Superior temporal gyrus (tissue), 1 donor: ENCODE measurements around the gene UST.
"Not testable (repeated sequence)": the region's sequence is repeated elsewhere in the genome, so short reads cannot be mapped to it uniquely, and the experiment has no call there.

ENCODE experiments used
- DNase-seq: peaks from one replicate; pipeline ENCODE4 v3.0.0-alpha.2; 2016; ENCODE audit errors: extremely low spot score

Gene UST

GRCh38 chr6:148973538-148974208 lies 226.8 kb downstream of the UST start:
- DNase-seq: peak; percentile 64

- DNase-seq: no peak
Measured at GRCh38 chr6:148974351-148974750, 227.5 kb downstream of the UST start.

- DNase-seq: not testable (repeated sequence)
Measured at GRCh38 chr6:148978298-148978697, 231.5 kb downstream of the UST start.

DNA sequence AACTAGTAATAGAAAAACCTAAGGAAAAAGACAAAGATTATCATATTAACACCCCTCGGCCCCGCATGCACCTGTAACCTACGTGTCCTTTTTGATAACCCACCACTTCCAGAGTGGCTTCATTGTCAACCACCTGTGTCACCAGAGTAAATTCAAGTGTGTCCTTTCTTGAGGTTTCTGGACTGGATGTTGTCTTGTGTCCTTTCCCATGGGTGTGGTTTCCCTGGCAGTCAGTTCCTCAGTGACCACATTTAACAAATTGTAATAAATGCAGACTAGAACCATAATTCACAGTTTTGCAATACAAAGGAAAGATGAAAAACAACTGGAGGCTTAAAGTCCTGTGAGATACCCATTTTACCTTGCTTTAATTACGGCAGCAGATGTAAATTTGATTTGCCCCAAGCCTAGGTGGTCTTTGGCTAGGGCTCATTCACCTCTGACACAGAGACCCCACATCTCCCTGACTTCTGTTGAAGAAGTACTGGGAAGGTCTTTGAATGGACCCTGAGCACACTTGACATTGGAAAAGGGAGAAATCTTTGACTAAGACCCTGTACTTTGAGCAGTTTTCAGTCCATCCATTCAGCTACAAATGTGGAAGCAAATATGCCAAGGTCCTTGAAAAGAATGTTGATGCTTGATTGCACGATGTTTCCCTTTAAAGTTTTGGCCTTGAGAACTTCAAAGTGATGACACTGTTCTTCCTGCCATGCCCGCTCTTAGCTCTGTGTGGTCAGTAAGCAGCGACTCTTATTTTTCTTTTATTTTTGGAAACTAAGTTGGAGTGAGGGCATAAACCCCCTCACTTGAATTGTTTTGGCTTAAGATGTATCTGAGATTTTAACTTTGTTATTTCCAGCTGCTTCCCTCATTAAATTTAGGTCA lies 232.4 kb downstream of the UST start:
- no peak for DNase-seq

DNA sequence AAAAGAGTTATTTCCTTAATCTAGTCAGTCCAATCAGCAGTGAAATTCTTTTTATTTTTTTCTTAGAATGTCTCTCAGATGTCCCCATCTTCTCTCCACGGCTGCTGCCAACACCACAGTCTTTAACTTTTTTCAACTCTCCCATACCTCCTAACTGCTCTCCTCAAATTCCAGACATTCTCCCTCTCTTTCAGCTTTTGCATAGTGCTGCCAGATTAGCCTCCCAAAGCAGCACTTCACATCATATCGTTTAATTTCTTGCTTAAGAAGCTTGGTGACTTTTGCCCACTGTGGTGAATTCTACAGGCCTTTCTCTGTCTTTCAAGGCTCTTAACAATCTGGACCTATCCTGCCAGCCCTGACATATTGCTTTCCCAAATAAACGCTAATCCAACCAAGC lies 233.4 kb downstream of the UST start:
- DNase-seq: no peak

- no peak for DNase-seq
Measured at GRCh38 chr6:148981515-148981914, 234.7 kb downstream of the UST start.

GRCh38 chr6:148983101-148983761 lies 236.4 kb downstream of the UST start:
- no peak for DNase-seq

DNA sequence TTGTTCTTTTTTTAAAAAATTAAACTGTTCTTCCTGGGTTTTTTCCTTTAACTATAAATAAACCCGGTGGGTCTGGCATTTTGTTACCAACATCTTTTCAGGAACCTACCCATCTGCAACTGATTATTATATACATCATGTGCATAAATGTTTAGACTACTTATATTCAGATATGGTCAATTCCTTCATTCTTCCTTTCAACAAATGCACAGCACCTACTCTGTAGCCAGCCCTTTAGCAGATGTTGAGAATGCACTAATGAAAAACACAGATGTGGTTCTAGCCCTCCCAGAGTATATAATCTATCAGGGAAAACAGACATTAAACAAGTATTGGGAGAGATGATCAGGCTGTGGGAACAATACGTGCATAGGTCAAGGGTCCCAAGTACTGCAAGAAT lies 237.1 kb downstream of the UST start:
- no peak for DNase-seq

GRCh38 chr6:148984531-148985056 lies 237.8 kb downstream of the UST start:
- DNase-seq: no peak

DNA sequence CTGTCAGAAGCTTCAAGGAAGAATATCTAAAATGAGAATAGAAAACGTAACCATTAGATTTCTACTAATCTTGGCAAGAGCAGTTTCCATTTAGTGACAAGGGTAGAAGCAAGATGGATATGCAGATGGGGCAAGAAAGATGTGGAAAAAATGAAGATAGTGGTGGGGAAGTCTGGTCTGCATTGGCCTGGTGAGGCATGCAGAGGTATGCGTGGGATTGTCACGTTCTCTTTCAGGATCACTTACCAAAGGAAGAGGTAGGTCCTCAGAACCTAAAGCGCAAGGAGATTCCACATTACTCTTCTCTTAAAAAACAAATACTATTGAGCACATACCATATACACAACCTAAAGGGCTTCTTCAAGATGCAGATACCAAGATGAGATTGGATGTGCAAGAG lies 238.7 kb downstream of the UST start:
- DNase-seq: no peak

- no peak for DNase-seq
Measured at GRCh38 chr6:148986608-148987007, 239.8 kb downstream of the UST start.

- DNase-seq: no peak
Measured at GRCh38 chr6:148987982-148988381, 241.2 kb downstream of the UST start.

DNA sequence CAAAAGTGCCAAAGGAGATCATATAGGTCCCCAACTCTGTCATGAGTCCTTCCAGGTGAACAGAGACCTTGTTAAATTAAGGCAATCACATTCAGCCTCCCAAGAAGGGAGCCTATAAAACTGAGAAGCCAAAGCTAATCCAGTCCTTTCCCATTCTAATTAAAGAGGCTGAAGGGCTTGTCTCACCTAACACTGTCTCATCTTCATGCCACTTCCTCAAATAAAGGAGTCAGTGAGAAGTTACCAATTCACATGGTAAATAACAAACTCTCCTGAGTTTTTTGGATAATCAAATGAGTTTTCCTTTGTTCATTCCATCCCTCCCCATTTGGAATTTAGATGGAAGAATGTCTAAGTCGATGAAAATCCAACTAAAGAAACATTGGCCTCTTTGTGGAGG lies 242.8 kb downstream of the UST start:
- DNase-seq: no peak

DNA sequence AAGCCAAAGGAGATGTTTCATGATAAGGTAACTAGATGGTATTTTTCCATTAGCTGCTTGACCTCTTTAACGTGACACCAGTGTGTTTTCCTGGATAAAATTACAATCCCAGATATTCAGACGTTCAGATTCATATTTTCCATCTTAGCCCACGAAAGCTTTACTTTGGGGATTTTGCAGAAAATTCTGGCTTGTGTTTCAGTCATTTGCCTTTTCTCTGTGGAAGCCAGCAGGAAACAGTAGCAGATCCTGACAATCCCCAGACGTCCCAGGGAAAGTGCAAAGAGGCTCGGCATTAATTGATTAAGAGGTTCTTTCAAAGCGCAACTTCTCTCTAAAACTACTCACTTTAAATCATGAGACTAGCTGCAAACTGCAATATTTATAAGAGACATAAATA lies 243.6 kb downstream of the UST start:
- DNase-seq: no peak

GRCh38 chr6:148996815-148997214 lies 250.0 kb downstream of the UST start:
- no peak for DNase-seq

- no peak for DNase-seq
Measured at GRCh38 chr6:148997865-148998264, 251.0 kb downstream of the UST start.

GRCh38 chr6:148998704-148999103 lies 251.9 kb downstream of the UST start:
- DNase-seq: no peak

DNA sequence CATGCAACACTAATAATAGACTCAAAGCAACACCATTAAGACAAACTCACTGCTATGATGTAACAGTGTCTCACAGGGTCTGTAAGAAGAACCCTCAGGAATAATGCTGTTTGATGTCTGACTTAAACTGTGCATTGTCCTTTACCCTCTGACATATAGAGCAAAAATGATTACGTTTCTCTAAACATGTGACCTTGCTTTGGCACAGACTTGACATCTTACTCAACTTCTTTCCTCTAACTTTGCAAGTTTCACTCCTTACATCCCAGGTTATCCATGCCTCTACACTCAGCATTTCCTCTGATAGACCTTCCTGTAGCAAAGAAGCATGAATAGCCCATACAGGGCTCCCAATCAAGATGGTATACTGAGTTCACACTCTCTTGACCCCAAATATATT lies 252.7 kb downstream of the UST start:
- no peak for DNase-seq

DNA sequence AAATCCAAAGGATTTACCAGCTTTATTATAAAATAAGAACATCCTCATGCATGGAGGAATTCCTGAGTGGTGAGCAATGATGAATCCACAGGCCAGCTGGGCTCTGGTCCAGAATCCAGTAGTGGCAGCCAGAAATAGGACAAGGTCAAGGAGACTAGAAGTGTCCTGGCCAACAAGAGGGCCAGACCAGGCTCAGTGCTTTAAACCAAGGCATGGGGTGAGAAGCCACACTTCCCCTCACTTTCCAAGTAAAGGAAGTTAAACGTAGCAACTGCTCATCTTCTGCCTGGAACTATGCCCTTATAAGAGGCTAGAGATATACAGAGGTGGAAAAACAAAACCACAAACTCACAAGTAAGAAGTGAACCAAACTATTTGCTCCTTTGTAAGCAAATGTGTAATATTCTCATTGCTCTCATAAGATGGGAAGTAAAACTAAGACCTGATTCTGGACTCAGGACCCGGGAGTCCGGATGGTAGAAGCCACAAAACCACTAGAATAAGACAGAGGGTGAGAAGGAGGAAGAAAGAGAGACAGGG lies 253.2 kb downstream of the UST start:
- DNase-seq: no peak

GRCh38 chr6:149001422-149001821 lies 254.6 kb downstream of the UST start:
- no peak for DNase-seq

DNA sequence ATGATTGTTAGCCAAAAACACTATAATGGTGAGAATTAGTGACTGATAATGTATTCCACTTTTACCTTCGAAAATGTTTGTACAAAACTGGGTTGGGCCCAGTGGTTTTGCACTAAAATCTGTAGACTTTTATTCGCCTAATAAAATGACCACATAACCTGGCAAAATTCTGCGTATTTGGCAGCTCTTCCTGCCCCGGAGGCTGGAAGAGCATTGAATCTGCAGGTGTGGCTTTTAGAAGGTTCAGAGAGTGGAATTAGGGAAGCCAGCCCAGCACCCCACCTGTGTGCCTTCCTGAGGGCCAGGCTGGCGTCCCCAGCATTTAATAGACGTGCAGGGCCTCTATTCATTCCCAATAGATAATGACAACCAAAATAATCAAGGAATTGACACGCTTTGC lies 256.7 kb downstream of the UST start:
- no peak for DNase-seq

DNA sequence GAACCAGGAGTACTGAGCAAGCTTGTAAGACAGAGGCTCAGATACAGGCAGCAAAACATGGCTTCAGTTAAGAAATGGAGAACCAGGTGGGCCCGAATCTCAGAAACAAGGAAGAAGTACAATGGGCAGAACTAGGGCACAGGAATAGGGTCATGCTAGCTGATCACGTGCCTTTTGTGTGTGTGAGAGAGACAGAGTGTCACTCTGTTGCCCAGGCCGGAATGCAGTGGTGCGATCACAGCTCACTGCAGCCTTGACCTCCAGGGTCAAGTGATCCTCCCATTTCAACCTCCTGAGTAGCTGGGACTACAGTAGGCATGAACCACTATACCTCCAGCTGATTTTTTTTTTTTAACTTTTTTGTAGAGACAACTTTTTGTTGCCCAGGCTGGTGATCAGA lies 257.8 kb downstream of the UST start:
- no peak for DNase-seq
